Erythroblast (primary cell): ENCODE data around the gene NPY4R.
"Not testable (repeated sequence)": the region's sequence is repeated elsewhere in the genome, so short reads cannot be mapped to it uniquely, and the experiment has no call there.

Experiments used
- GATA1 ChIP-seq: IDR thresholded peaks from 2 replicates; pipeline ENCODE4 v1.6.1; 2011; ENCODE audit warnings: low read depth, mild to moderate bottlenecking, control low read depth, low read length, moderate library complexity
- POLR2A ChIP-seq: IDR thresholded peaks from 2 replicates; pipeline ENCODE4 v1.6.1; 2011; ENCODE audit warnings: mild to moderate bottlenecking, low read length

- TF ChIP-seq POLR2A, GATA1: not testable (repeated sequence)
Measured at GRCh38 chr10:46459579-46459978, 6.2 kb downstream of the NPY4R start.
